Activated naive CD4-positive, alpha-beta T cell treated with anti-CD3 and anti-CD28 coated beads, Interleukin-2, amount 10 ng/mL, durations not matched to agents 7 days and 5 days (primary cell): ENCODE data around the gene CELSR2.
"Not testable (repeated sequence)": the region's sequence is repeated elsewhere in the genome, so short reads cannot be mapped to it uniquely, and the experiment has no call there.

Experiments
- CTCF ChIA-PET: fragments of 350-600 bp; sonication (Branson Sonifier 250); formaldehyde crosslinking; loops from one replicate; lab custom pipeline; 2021; ENCODE audit warnings: antibody characterized with exemption; lab: Charles Lee
- DNase-seq: peaks from one replicate; pipeline ENCODE4 v3.0.0-alpha.2; 2020
- H3K27ac Mint-ChIP-seq: one replicate; pipeline ENCODE4 v1.8.0; 2021; ENCODE audit warnings: mild to moderate bottlenecking, moderate library complexity, mixed read lengths
- H3K27me3 Mint-ChIP-seq: one replicate; pipeline ENCODE4 v1.8.0; 2021; ENCODE audit warnings: mild to moderate bottlenecking, mixed read lengths
- H3K36me3 Mint-ChIP-seq: one replicate; pipeline ENCODE4 v1.8.0; 2021; ENCODE audit warnings: mixed read lengths
- H3K4me1 Mint-ChIP-seq: one replicate; pipeline ENCODE4 v1.8.0; 2021; ENCODE audit warnings: mixed read lengths
- H3K4me3 Mint-ChIP-seq: one replicate; pipeline ENCODE4 v1.8.0; 2021; ENCODE audit warnings: mild to moderate bottlenecking, moderate library complexity, mixed read lengths
- H3K9me3 Mint-ChIP-seq: one replicate; pipeline ENCODE4 v1.8.0; 2021; ENCODE audit warnings: mixed read lengths

CELSR2 gene

GRCh38 chr1:109214695-109215623 lies 34.4 kb upstream of the CELSR2 start:
- CTCF ChIA-PET = interaction anchor here (0.7 to 2.7 kb wide), 4 partner anchors 9 to 318 kb away, joined by 3 to 16 read pairs (median 5); no protein-coding TSS in a partner anchor
- peaks cover 40% of the 10 kb centered on the region for H3K4me1 Mint-ChIP-seq
- peak; percentile 56 for DNase-seq
- peak overlapping the region; percentile 95 for H3K27ac Mint-ChIP-seq
- peaks cover 16% of the 10 kb centered on the region for H3K27me3 Mint-ChIP-seq
- H3K4me3 Mint-ChIP-seq = peak overlapping the region; percentile 99
- no peaks in the 10 kb centered on the region for H3K9me3 Mint-ChIP-seq
- peaks cover 40% of the 10 kb centered on the region for H3K36me3 Mint-ChIP-seq

- Mint-ChIP-seq H3K9me3 (no peaks in the 10 kb centered on the region), H3K4me3 (no peak overlapping the region), H3K36me3 (peaks cover 46% of the 10 kb centered on the region), H3K27ac (no peak overlapping the region), H3K27me3 (peaks cover 10% of the 10 kb centered on the region), H3K4me1 (peaks cover 42% of the 10 kb centered on the region)
- CTCF ChIA-PET = no interaction called here
- DNase-seq = no peak
Measured at GRCh38 chr1:109216662-109217061, 32.7 kb upstream of the CELSR2 start.

- no peak for DNase-seq
- Mint-ChIP-seq H3K27me3 (peaks cover 5% of the 10 kb centered on the region), H3K36me3 (peaks cover 59% of the 10 kb centered on the region), H3K9me3 (no peaks in the 10 kb centered on the region), H3K27ac (no peak overlapping the region), H3K4me1 (peaks cover 38% of the 10 kb centered on the region), H3K4me3 (no peak overlapping the region)
- CTCF ChIA-PET = interaction anchor here (1.0 kb wide), 1 partner anchor 314 kb away, joined by 3 read pairs; no protein-coding TSS in a partner anchor
Measured at GRCh38 chr1:109218516-109218915, 30.8 kb upstream of the CELSR2 start.

GRCh38 chr1:109221201-109221600 lies 28.1 kb upstream of the CELSR2 start:
- H3K36me3 Mint-ChIP-seq = peaks cover 51% of the 10 kb centered on the region
- H3K4me3 Mint-ChIP-seq, CTCF ChIA-PET, DNase-seq, H3K27me3 Mint-ChIP-seq, H3K27ac Mint-ChIP-seq, H3K9me3 Mint-ChIP-seq: not testable (repeated sequence)
- peaks cover 21% of the 10 kb centered on the region for H3K4me1 Mint-ChIP-seq

GRCh38 chr1:109225308-109225707 lies 24.0 kb upstream of the CELSR2 start:
- Mint-ChIP-seq H3K9me3 (no peaks in the 10 kb centered on the region), H3K27me3 (no peaks in the 10 kb centered on the region), H3K36me3 (peaks cover 53% of the 10 kb centered on the region), H3K4me3 (no peak overlapping the region), H3K27ac (peak overlapping the region; percentile 7), H3K4me1 (peaks cover 6% of the 10 kb centered on the region)
- CTCF ChIA-PET = no interaction called here
- no peak for DNase-seq

- no peak overlapping the region for H3K27ac Mint-ChIP-seq
- H3K27me3 Mint-ChIP-seq = no peaks in the 10 kb centered on the region
- H3K4me1 Mint-ChIP-seq = peaks cover 6% of the 10 kb centered on the region
- no peak overlapping the region for H3K4me3 Mint-ChIP-seq
- H3K36me3 Mint-ChIP-seq = peaks cover 55% of the 10 kb centered on the region
- CTCF ChIA-PET = no interaction called here
- DNase-seq = no peak
- no peaks in the 10 kb centered on the region for H3K9me3 Mint-ChIP-seq
Measured at GRCh38 chr1:109225711-109226445, 23.5 kb upstream of the CELSR2 start.

- H3K36me3 Mint-ChIP-seq = peaks cover 55% of the 10 kb centered on the region
- H3K4me1 Mint-ChIP-seq = peaks cover 4% of the 10 kb centered on the region
Measured at GRCh38 chr1:109228167-109228566, 21.2 kb upstream of the CELSR2 start.

GRCh38 chr1:109229531-109230127 lies 19.7 kb upstream of the CELSR2 start:
- no peak overlapping the region for H3K27ac Mint-ChIP-seq
- H3K27me3 Mint-ChIP-seq = no peaks in the 10 kb centered on the region
- H3K4me1 Mint-ChIP-seq = peaks cover 8% of the 10 kb centered on the region
- peaks cover 52% of the 10 kb centered on the region for H3K36me3 Mint-ChIP-seq
- no peak overlapping the region for H3K4me3 Mint-ChIP-seq
- no peaks in the 10 kb centered on the region for H3K9me3 Mint-ChIP-seq
- CTCF ChIA-PET = no interaction called here
- no peak for DNase-seq

More at GRCh38 chr1:109228167-109228566, 21.2 kb upstream of the CELSR2 start:
- CTCF ChIA-PET = interaction anchor here (1.2 to 1.6 kb wide), 2 partner anchors 11 to 27 kb away, joined by 4 to 5 read pairs; no protein-coding TSS in a partner anchor
- no peak for DNase-seq
- Mint-ChIP-seq H3K4me3 (no peak overlapping the region), H3K27ac (no peak overlapping the region), H3K27me3 (no peaks in the 10 kb centered on the region), H3K9me3 (no peaks in the 10 kb centered on the region)

- Mint-ChIP-seq H3K27me3 (no peaks in the 10 kb centered on the region), H3K9me3 (no peaks in the 10 kb centered on the region), H3K27ac (no peak overlapping the region), H3K36me3 (peaks cover 57% of the 10 kb centered on the region), H3K4me1 (peaks cover 12% of the 10 kb centered on the region), H3K4me3 (no peak overlapping the region)
- CTCF ChIA-PET = interaction anchor here (0.6 kb wide), 1 partner anchor 11 kb away, joined by 3 read pairs; no protein-coding TSS in a partner anchor
- DNase-seq = no peak
Measured at GRCh38 chr1:109231066-109231465, 18.3 kb upstream of the CELSR2 start.

- Mint-ChIP-seq H3K36me3 (peaks cover 50% of the 10 kb centered on the region), H3K4me3 (no peak overlapping the region), H3K9me3 (no peaks in the 10 kb centered on the region), H3K4me1 (peaks cover 12% of the 10 kb centered on the region), H3K27me3 (no peaks in the 10 kb centered on the region), H3K27ac (no peak overlapping the region)
- CTCF ChIA-PET = no interaction called here
- no peak for DNase-seq
Measured at GRCh38 chr1:109235137-109235536, 14.2 kb upstream of the CELSR2 start.

GRCh38 chr1:109237512-109237911 lies 11.8 kb upstream of the CELSR2 start:
- CTCF ChIA-PET = interaction anchor here (0.6 to 1.8 kb wide), 3 partner anchors 144 to 295 kb away, joined by 3 to 7 read pairs (median 3); no protein-coding TSS in a partner anchor
- Mint-ChIP-seq H3K4me1 (peaks cover 14% of the 10 kb centered on the region), H3K36me3 (peaks cover 35% of the 10 kb centered on the region), H3K27me3 (peaks cover 16% of the 10 kb centered on the region), H3K4me3 (no peak overlapping the region), H3K27ac (peak overlapping the region; percentile 58), H3K9me3 (no peaks in the 10 kb centered on the region)
- no peak for DNase-seq

GRCh38 chr1:109238382-109238781 lies 11.0 kb upstream of the CELSR2 start:
- H3K4me3 Mint-ChIP-seq = no peak overlapping the region
- H3K27me3 Mint-ChIP-seq = peaks cover 24% of the 10 kb centered on the region
- CTCF ChIA-PET = interaction anchor here (0.8 to 2.9 kb wide), 5 partner anchors 10 to 294 kb away, joined by 3 to 13 read pairs (median 5); no protein-coding TSS in a partner anchor
- peaks cover 33% of the 10 kb centered on the region for H3K36me3 Mint-ChIP-seq
- no peak for DNase-seq
- H3K9me3 Mint-ChIP-seq = no peaks in the 10 kb centered on the region
- peaks cover 14% of the 10 kb centered on the region for H3K4me1 Mint-ChIP-seq
- no peak overlapping the region for H3K27ac Mint-ChIP-seq

GRCh38 chr1:109239047-109239408 lies 10.3 kb upstream of the CELSR2 start:
- no peak for DNase-seq
- no peaks in the 10 kb centered on the region for H3K9me3 Mint-ChIP-seq
- H3K4me3 Mint-ChIP-seq = no peak overlapping the region
- peaks cover 28% of the 10 kb centered on the region for H3K27me3 Mint-ChIP-seq
- peaks cover 14% of the 10 kb centered on the region for H3K4me1 Mint-ChIP-seq
- CTCF ChIA-PET = interaction anchor here (0.8 to 2.9 kb wide), 8 partner anchors 11 to 293 kb away, joined by 3 to 13 read pairs (median 5); no protein-coding TSS in a partner anchor
- no peak overlapping the region for H3K27ac Mint-ChIP-seq
- H3K36me3 Mint-ChIP-seq = peaks cover 33% of the 10 kb centered on the region
